B cell (primary cell): Measurements from ENCODE around the gene ZBTB46. TPM values are rescaled to one million over a fixed set of nuclear protein-coding genes. Genes with fewer than 3 reads are reported as not detected.

Experiments
- ATAC-seq: fragments of 200-7000 bp; cut with Tn5 transposase; one replicate; pipeline ENCODE4 v1.10.0; 2021; ENCODE audit warnings: low read depth, mild to moderate bottlenecking, moderate number of reproducible peaks, moderate library complexity
- CTCF ChIA-PET: fragments of 350-600 bp; sonication (Branson Sonifier 250); formaldehyde crosslinking; loops from one replicate; lab custom pipeline; 2021; ENCODE audit warnings: antibody characterized with exemption, inconsistent platforms; lab: Charles Lee
- POLR2A ChIA-PET: fragments of 350-600 bp; sonication (Branson Sonifier 250); formaldehyde crosslinking; loops from one replicate; lab custom pipeline; 2021; ENCODE audit warnings: antibody characterized with exemption; lab: Charles Lee
- DNase-seq: peaks from one replicate; pipeline ENCODE4 v3.0.0; 2013
- H2AFZ ChIP-seq: 2 replicates; pipeline ENCODE4 v1.6.1; 2012; ENCODE audit warnings: mild to moderate bottlenecking, low read depth, low read length; ENCODE audit not compliant: insufficient read depth, poor library complexity, severe bottlenecking
- H3K27ac ChIP-seq, 2 donors: 1 replicate in 1 of 2; 2 replicates in 1 of 2; pipeline ENCODE4 v1.5.1; 2012 to 2013; ENCODE audit warnings: low read length in 2 of 2, mild to moderate bottlenecking in 2 of 2, moderate library complexity in 1 of 2
- H3K27me3 ChIP-seq, 4 experiments: fragments of 200-600 bp in 1 of 4; sonication (generic) in 1 of 4; replicated peaks in 1 of 4; 1 replicate in 2 of 4; 2 replicates in 2 of 4; pipeline versions ENCODE4 v1.6.1 to v1.7.0; 2013 to 2016; ENCODE audit warnings: low read length in 3 of 4, mild to moderate bottlenecking in 2 of 4, mixed read lengths in 1 of 4, moderate library complexity in 1 of 4; ENCODE audit not compliant: insufficient read depth in 4 of 4, control insufficient read depth in 3 of 4; ENCODE audit errors: control extremely low read depth in 1 of 4
- H3K36me3 ChIP-seq, 2 experiments: replicated peaks in 1 of 2; 1 replicate in 1 of 2; 2 replicates in 1 of 2; pipeline versions ENCODE4 v1.6.1 to v1.7.1; 2013; ENCODE audit warnings: low read length in 1 of 2; ENCODE audit not compliant: insufficient read depth in 2 of 2, control insufficient read depth in 1 of 2; ENCODE audit errors: control extremely low read depth in 1 of 2, extremely low read depth in 1 of 2
- H3K4me1 ChIP-seq, 2 donors: fragments of 200-600 bp in 1 of 2; sonication (generic) in 1 of 2; 1 replicate in 1 of 2; 2 replicates in 1 of 2; pipeline versions ENCODE4 v1.5.1 to v1.6.1; 2013 to 2017; ENCODE audit warnings: low read length in 2 of 2; ENCODE audit not compliant: control insufficient read depth in 2 of 2, insufficient read depth in 2 of 2
- H3K4me2 ChIP-seq: replicated peaks from 2 replicates; pipeline ENCODE3; 2012; ENCODE audit warnings: mild to moderate bottlenecking, low read depth, low read length; ENCODE audit not compliant: poor library complexity, severe bottlenecking
- H3K4me3 ChIP-seq, 5 experiments: fragments of 200-600 bp in 1 of 5; sonication (generic) in 1 of 5; 1 replicate in 3 of 5; 2 replicates in 2 of 5; pipeline versions ENCODE4 v1.5.1 to v1.7.0; 2011 to 2016; ENCODE audit warnings: low read length in 4 of 5, mild to moderate bottlenecking in 4 of 5, low read depth in 2 of 5, control low read depth in 1 of 5, moderate library complexity in 1 of 5; ENCODE audit not compliant: insufficient read depth in 1 of 5; ENCODE audit errors: control extremely low read depth in 1 of 5, extremely low read depth in 1 of 5
- H3K79me2 ChIP-seq: fragments of 200-600 bp; sonication (generic); one replicate; pipeline ENCODE4 v1.6.0; 2016; ENCODE audit warnings: low read length; ENCODE audit not compliant: control insufficient read depth, insufficient read depth
- H3K9ac ChIP-seq: fragments of 200-600 bp; sonication (generic); 2 replicates; pipeline ENCODE4 v1.6.1; 2017; ENCODE audit warnings: mild to moderate bottlenecking, low read length, moderate library complexity
- H3K9me3 ChIP-seq, 3 donors: one replicate each; pipeline versions ENCODE4 v1.6.1 to v1.7.1; 2013; ENCODE audit warnings: low read length in 2 of 3; ENCODE audit not compliant: control insufficient read depth in 2 of 3, insufficient read depth in 1 of 3; ENCODE audit errors: control extremely low read depth in 1 of 3
- H4K20me1 ChIP-seq: 2 replicates; pipeline ENCODE4 v1.6.0; 2012; ENCODE audit warnings: mild to moderate bottlenecking, low read length; ENCODE audit not compliant: insufficient read depth, control insufficient read depth, poor library complexity, severe bottlenecking
- H3K27ac Mint-ChIP-seq: one replicate; pipeline ENCODE4 v1.8.0; 2021; ENCODE audit warnings: mixed read lengths
- H3K27me3 Mint-ChIP-seq: one replicate; pipeline ENCODE4 v1.8.0; 2021; ENCODE audit warnings: mixed read lengths
- H3K4me1 Mint-ChIP-seq: one replicate; pipeline ENCODE4 v1.8.0; 2021; ENCODE audit warnings: mixed read lengths
- H3K4me3 Mint-ChIP-seq: one replicate; pipeline ENCODE4 v1.8.0; 2021; ENCODE audit warnings: mixed read lengths
- H3K9me3 Mint-ChIP-seq: one replicate; pipeline ENCODE4 v1.8.0; 2022; ENCODE audit warnings: mixed read lengths; ENCODE audit not compliant: insufficient read depth
- CTCF ChIP-seq: fragments of 200-600 bp; IDR thresholded peaks from one replicate; pipeline ENCODE4 v1.8.0; 2022; ENCODE audit warnings: antibody characterized with exemption, mild to moderate bottlenecking
- EZH2 ChIP-seq: IDR thresholded peaks from 2 replicates; pipeline ENCODE4 v1.6.1; 2012; ENCODE audit warnings: borderline replicate concordance, low read depth, mild to moderate bottlenecking, moderate library complexity, low read length; ENCODE audit not compliant: insufficient read depth, poor library complexity, severe bottlenecking
- WGBS: methylation state at CpG from one replicate; pipeline ENCODE4 v1.1.5; 2013; ENCODE audit warnings: missing lambda C conversion rate; ENCODE audit not compliant: insufficient coverage; 5-methylcytosine and 5-hydroxymethylcytosine counted together
- intact Hi-C: fragments of 100-400 bp; cut with micrococcal nuclease; formaldehyde crosslinking; loops from one replicate; pipeline ENCODE4 v1.10.0; 2022
- polyA plus RNA-seq: library from polyadenylated mRNA; depleted of rRNA; stranded (reverse); fragments of >200 nt; gene quantifications from 2 replicates; pipeline ENCODE4 v1.2.3, GENCODE V29; 2012
- total RNA-seq, 2 donors: library from RNA; stranded (reverse); fragments of 120-200 nt in 1 of 2; gene quantifications; 1 replicate in 1 of 2; 2 replicates in 1 of 2; pipeline versions ENCODE4 v1.2.3 to v1.2.4, GENCODE V29; 2013 to 2022

The ZBTB46 gene
- total and polyA plus RNA-seq, 2 donors (not counting 1 experiment from before 2014, with no cell fraction given): 0.16 to 0.64 TPM

DNA sequence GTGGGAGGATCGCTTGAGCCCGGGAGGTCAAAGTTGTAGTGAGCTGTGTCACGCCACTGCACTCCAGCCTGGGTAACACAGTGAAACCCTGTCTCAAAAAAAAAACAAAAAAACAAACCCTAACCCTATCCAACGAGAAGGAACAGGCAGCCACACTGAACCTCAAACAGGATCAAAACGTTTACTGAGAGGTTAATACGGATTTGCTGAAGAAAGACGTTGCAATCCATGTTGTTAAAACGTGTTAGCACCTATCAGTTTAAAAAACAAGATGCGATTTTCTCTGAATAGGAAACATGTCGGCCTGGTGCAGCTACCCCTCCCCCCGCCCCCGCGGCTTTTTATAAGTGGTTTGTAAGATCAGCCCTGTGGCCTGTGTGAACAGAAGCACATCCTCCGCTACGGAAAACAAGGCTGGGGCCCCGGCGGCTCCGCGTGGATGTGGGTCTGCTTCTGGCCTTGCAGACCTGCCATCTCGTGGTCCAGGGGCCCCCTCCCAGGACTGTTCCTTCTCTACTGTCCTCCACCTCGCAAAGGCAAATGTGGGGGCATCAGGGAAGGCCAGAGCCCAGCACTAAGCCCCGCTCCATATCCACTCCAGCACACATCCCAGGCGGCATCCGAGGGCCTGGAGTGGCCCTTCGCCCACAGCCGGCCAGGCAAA lies 80.1 kb downstream of the ZBTB46 start:
- ChIA-PET POLR2A (no interaction called here), CTCF (no interaction called here)
- H3K9me3 Mint-ChIP-seq: no peaks in the 10 kb centered on the region
- H3K4me3 ChIP-seq: no peak overlapping the region
- no peak overlapping the region for H3K4me3 Mint-ChIP-seq
- DNase-seq (no peak), ATAC-seq (no peak)
- intact Hi-C loops: no loop called here
- H3K4me1 Mint-ChIP-seq: no peaks in the 10 kb centered on the region
- 79% methylated on average over 25 of the region's 26 CpGs for WGBS
- no peaks in the 10 kb centered on the region for H3K79me2 ChIP-seq
- H3K9me3 ChIP-seq: peaks cover 0 to 3% (median 0%) of the 10 kb centered on the region in 3 donors
- H3K27ac ChIP-seq: no peak overlapping the region
- no peaks in the 10 kb centered on the region for H3K27me3 Mint-ChIP-seq
- no peaks in the 10 kb centered on the region for H3K4me1 ChIP-seq
- no peaks in the 10 kb centered on the region for H3K27me3 ChIP-seq
- TF ChIP-seq EZH2 (no peak), CTCF (no peak)
- no peak overlapping the region for H3K27ac Mint-ChIP-seq
- H2AFZ ChIP-seq: no peak overlapping the region
- no peaks in the 10 kb centered on the region for H4K20me1 ChIP-seq
- H3K36me3 ChIP-seq: no peaks in the 10 kb centered on the region
- H3K9ac ChIP-seq: no peak overlapping the region
- no peak overlapping the region for H3K4me2 ChIP-seq

GRCh38 chr20:63749597-63750508 lies 81.2 kb downstream of the ZBTB46 start:
- 92% methylated on average over 11 of the region's 16 CpGs for WGBS
- Mint-ChIP-seq H3K9me3 (no peaks in the 10 kb centered on the region), H3K4me1 (no peaks in the 10 kb centered on the region), H3K27me3 (no peaks in the 10 kb centered on the region), H3K27ac (no peak overlapping the region), H3K4me3 (no peak overlapping the region)
- Histone ChIP-seq H3K9me3 (peaks cover 0 to 3% (median 0%) of the 10 kb centered on the region in 3 donors), H4K20me1 (no peaks in the 10 kb centered on the region), H3K4me3 (no peak overlapping the region), H3K27ac (no peak overlapping the region), H3K27me3 (no peaks in the 10 kb centered on the region), H3K9ac (no peak overlapping the region), H3K4me2 (no peak overlapping the region), H3K36me3 (no peaks in the 10 kb centered on the region), H3K4me1 (no peaks in the 10 kb centered on the region), H2AFZ (no peak overlapping the region), H3K79me2 (no peaks in the 10 kb centered on the region)
- ChIA-PET POLR2A (no interaction called here), CTCF (no interaction called here)
- DNase-seq (no peak), ATAC-seq (no peak)
- TF ChIP-seq EZH2: no peak
- TF ChIP-seq CTCF: no peak
- intact Hi-C loops: no loop called here
